BJ (cell line): Measurements from ENCODE around the gene SNX12. TPM values are rescaled to one million over a fixed set of nuclear protein-coding genes. Genes with fewer than 3 reads are reported as not detected.

Experiments used
- CTCF ChIA-PET: fragments of 350-600 bp; formaldehyde crosslinking; extraction: SDS; loops from one replicate; lab custom pipeline; 2021; ENCODE audit warnings: antibody characterized with exemption, inconsistent platforms; lab: Yijun Ruan, JAX
- POLR2A ChIA-PET: fragments of 300-600 bp; sonication (Branson Sonifier 250); formaldehyde crosslinking; extraction: SDS; loops from one replicate; lab custom pipeline; 2021; ENCODE audit warnings: antibody characterized with exemption; lab: Charles Lee
- DNase-seq: peaks from one replicate; pipeline ENCODE4 v3.0.0-alpha.2; 2011; ENCODE audit warnings: low read depth
- H3K27me3 ChIP-seq: 2 replicates; pipeline ENCODE4 v1.6.0; 2011; ENCODE audit warnings: low read length; ENCODE audit not compliant: control insufficient read depth, insufficient read depth
- H3K36me3 ChIP-seq: 2 replicates; pipeline ENCODE4 v1.5.1; 2011; ENCODE audit warnings: low read length; ENCODE audit not compliant: control insufficient read depth, insufficient read depth
- H3K4me3 ChIP-seq: 2 replicates; pipeline ENCODE4 v1.5.1; 2011; ENCODE audit warnings: low read depth, mild to moderate bottlenecking, control low read depth, low read length
- polyA plus RNA-seq: library from polyadenylated mRNA; depleted of rRNA; stranded (reverse); fragments of >200 nt; gene quantifications from 2 replicates; pipeline ENCODE4 v1.2.3, GENCODE V29; 2011
- TF ChIP-seq, protein P1 (sequence below): IDR thresholded peaks from 2 replicates; pipeline ENCODE4 v1.5.1; 2011; ENCODE audit warnings: low read depth, mild to moderate bottlenecking, control low read depth, inconsistent platforms, low read length, moderate library complexity; ENCODE audit not compliant: insufficient read depth

SNX12 gene
- polyA plus RNA-seq, 1 experiment = 82.5 TPM

DNA sequence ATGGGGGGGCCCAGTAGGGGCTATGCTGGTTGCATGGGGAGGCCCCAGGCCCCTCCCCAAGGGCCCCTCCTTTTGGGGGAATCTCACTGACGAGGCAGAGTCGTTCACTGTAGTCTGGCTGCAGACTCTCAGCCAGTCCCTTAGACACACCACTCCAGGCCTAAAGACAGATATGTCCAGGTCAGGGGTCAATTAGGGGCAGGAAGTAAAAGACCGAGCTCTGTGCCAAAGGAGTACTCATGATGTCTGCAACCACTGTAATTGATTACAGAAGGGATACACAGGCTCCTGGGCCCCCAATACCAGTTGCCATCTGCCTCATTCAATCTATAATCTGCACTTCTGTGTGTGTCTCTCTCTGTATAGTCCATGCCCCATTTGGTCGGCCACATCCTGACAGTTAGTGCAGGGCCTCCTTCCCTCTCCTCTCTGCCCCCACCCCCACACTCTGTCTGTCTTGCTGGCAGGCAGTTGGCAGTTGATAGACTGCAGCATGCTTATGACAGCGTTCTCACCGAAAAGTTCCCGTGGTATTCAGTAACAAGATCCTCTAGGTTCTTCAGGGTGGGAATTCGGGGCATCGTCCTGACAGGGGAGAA is 39.7 kb upstream of the SNX12 start:
- TF ChIP-seq, protein P1, sequence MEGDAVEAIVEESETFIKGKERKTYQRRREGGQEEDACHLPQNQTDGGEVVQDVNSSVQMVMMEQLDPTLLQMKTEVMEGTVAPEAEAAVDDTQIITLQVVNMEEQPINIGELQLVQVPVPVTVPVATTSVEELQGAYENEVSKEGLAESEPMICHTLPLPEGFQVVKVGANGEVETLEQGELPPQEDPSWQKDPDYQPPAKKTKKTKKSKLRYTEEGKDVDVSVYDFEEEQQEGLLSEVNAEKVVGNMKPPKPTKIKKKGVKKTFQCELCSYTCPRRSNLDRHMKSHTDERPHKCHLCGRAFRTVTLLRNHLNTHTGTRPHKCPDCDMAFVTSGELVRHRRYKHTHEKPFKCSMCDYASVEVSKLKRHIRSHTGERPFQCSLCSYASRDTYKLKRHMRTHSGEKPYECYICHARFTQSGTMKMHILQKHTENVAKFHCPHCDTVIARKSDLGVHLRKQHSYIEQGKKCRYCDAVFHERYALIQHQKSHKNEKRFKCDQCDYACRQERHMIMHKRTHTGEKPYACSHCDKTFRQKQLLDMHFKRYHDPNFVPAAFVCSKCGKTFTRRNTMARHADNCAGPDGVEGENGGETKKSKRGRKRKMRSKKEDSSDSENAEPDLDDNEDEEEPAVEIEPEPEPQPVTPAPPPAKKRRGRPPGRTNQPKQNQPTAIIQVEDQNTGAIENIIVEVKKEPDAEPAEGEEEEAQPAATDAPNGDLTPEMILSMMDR = no peak
- ChIA-PET POLR2A (no interaction called here), CTCF (interaction anchor here (0.7 kb wide), 1 partner anchor 30 kb away, joined by 3 read pairs; no protein-coding TSS in a partner anchor)
- Histone ChIP-seq H3K36me3 (no peaks in the 10 kb centered on the region), H3K4me3 (no peak overlapping the region), H3K27me3 (peaks cover 2% of the 10 kb centered on the region; the same call in 1 of the 2 replicates)
- DNase-seq = no peak

- ChIA-PET POLR2A (no interaction called here), CTCF (no interaction called here)
- TF ChIP-seq, protein P1 = no peak
These were observed 39.1 kb upstream of the SNX12 start for GRCh38 chrX:71107245-71107644.

GRCh38 chrX:71106427-71106826 is 38.3 kb upstream of the SNX12 start, which contains the start of gene CXorf65:
Gene CXorf65, minus strand, starts transcription at chrX:71106740. Its CDS starts 184 bp downstream, at chrX:71106556.
- no peak for DNase-seq
- ChIA-PET CTCF (interaction anchor here (1.0 kb wide), 1 partner anchor 12 kb away, joined by 3 read pairs; the partner anchor contains the start of gene MED12), POLR2A (interaction anchor here (1.5 kb wide), 1 partner anchor 12 kb away, joined by 4 read pairs; the partner anchor contains the start of gene MED12)
- no peak within 1 kb of the TSS for H3K4me3 ChIP-seq
- no peaks in the 10 kb centered on the region for H3K27me3 ChIP-seq
- H3K36me3 ChIP-seq = no peaks in the 10 kb centered on the region
- TF ChIP-seq, protein P1 = no peak

More at GRCh38 chrX:71107245-71107644, 39.1 kb upstream of the SNX12 start:
- no peaks in the 10 kb centered on the region for H3K36me3 ChIP-seq
- H3K4me3 ChIP-seq = no peak overlapping the region
- no peak for DNase-seq
- H3K27me3 ChIP-seq = peaks cover 2% of the 10 kb centered on the region; the same call in 1 of the 2 replicates

- H3K27me3 ChIP-seq = no peaks in the 10 kb centered on the region
- DNase-seq = no peak
- no peak overlapping the region for H3K4me3 ChIP-seq
- H3K36me3 ChIP-seq = no peaks in the 10 kb centered on the region
- TF ChIP-seq, protein P1 = no peak
- POLR2A ChIA-PET = interaction anchor here (1.5 kb wide), 1 partner anchor 13 kb away, joined by 4 read pairs; the partner anchor contains the start of gene MED12
- CTCF ChIA-PET = interaction anchor here (1.0 kb wide), 1 partner anchor 13 kb away, joined by 3 read pairs; the partner anchor contains the start of gene MED12
These were observed 37.5 kb upstream of the SNX12 start for GRCh38 chrX:71105628-71106027.

GRCh38 chrX:71103110-71103983 is 35.2 kb upstream of the SNX12 start:
- ChIA-PET CTCF (no interaction called here), POLR2A (no interaction called here)
- Histone ChIP-seq H3K4me3 (no peak overlapping the region), H3K36me3 (no peaks in the 10 kb centered on the region), H3K27me3 (no peaks in the 10 kb centered on the region)
- DNase-seq = no peak
- TF ChIP-seq, protein P1 = no peak
